Skeletal muscle satellite cell (primary cell): ENCODE measurements around the gene ASPSCR1.

ENCODE experiments used
- H3K27me3 ChIP-seq: 2 replicates; pipeline ENCODE4 v1.7.0; 2013; ENCODE audit warnings: low read length; ENCODE audit not compliant: control insufficient read depth, insufficient read depth
- H3K36me3 ChIP-seq: 2 replicates; pipeline ENCODE4 v1.7.0; 2013; ENCODE audit warnings: mild to moderate bottlenecking, control low read depth, low read length; ENCODE audit not compliant: insufficient read depth
- H3K4me1 ChIP-seq: 2 replicates; pipeline ENCODE4 v1.7.0; 2013; ENCODE audit warnings: low read length; ENCODE audit not compliant: control insufficient read depth, insufficient read depth
- H3K4me2 ChIP-seq: 2 replicates; pipeline ENCODE4 v1.7.0; 2013; ENCODE audit warnings: mild to moderate bottlenecking, low read length
- H3K4me3 ChIP-seq: 2 replicates; pipeline ENCODE4 v1.7.0; 2013; ENCODE audit warnings: low read length
- H3K9ac ChIP-seq: 2 replicates; pipeline ENCODE4 v1.7.0; 2013; ENCODE audit warnings: mild to moderate bottlenecking, low read depth, low read length, moderate library complexity
- H3K9me3 ChIP-seq: replicated peaks from 2 replicates; pipeline ENCODE4 v1.7.0; 2013; ENCODE audit warnings: mild to moderate bottlenecking, control low read depth, low read length

ASPSCR1 gene

DNA sequence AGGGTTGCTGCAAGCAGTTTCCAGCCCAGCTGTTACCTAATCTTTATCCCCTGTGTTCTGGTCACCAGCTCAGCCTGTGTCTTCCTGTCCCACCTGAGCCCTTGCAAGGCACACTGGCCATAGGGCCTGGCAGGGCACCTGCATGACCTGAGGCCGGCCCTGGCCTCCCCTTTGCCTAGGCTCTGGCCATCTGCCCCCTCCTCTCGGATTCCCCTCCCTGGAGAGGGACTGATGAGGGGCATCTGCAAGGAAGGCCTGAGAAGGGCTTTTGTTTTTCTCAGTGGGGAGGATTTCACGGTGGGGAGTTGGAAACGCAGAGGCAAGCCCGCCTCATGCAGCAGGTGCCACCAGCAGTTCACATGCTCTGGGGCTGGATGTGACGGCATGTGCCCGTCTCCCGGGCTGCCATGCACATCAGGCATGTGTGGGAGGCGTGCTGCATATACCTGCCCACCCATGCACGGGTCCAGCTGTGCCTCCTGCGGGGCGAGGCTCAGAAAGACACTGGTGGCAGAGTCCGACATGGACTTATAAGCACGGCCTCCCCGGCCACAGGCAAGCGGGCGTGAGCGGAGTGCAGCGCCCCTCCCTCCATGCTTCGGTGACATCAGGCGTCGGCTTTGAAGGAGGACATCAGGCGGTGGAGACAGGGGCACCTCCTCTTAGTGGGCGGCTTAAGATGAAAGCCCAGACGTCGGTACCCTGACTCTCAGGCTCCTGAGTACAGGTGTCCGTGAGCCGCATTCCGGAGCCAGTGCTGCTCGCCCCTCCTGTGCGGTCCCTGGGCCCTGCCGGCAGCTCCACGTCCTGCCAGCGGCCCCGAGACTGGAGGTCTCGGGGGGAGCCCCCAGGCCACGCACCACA is 16.5 kb downstream of the ASPSCR1 start:
- Histone ChIP-seq H3K27me3 (no peaks in the 10 kb centered on the region), H3K9me3 (no peaks in the 10 kb centered on the region), H3K4me3 (no peak overlapping the region), H3K4me2 (no peak overlapping the region), H3K4me1 (peaks cover 17% of the 10 kb centered on the region), H3K9ac (no peak overlapping the region), H3K36me3 (peaks cover 12% of the 10 kb centered on the region)

DNA sequence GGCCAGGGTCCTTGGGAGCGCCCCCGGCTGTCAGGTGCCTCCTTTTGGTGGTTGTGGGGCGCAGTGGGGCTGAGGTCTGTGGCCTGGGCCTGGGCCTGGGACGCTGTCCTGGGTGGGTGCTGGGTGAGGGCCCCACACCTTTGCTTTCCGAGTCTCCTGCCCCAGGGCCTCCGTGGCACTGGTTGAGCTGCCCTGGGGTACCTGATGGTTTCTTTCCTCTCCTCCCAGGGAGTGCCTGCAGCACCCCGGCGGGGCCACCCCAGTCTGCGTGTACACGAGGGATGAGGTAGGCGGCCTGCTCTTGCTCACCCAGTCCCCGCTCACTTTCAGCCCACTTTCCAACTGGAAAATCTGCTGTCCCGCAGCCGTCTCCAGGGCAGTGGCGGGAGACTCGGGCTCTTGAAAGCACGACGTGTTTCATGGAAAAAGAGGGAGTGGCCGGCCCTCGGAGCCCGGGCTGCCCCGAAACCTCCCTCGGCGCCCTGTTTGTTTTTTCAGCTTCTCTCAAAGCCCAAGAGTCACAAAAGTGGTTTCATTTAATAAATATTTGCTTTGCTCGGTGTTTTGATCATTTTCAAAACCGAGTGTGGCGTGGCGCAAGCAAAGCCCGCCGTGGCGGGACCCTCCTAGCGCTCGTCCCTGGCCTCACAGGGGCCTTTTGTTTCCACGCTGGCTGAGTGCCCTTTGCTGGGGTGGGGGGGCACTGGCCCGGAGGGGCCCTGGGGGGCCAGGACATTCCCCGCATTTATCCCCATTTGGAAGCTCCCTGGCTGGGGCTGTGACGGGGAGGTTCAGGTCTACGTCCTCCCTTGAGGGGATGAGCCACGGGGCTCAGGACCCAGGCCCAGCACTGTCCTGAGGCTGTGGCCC is 17.4 kb downstream of the ASPSCR1 start:
- H3K9me3 ChIP-seq = no peaks in the 10 kb centered on the region
- H3K4me1 ChIP-seq = peaks cover 17% of the 10 kb centered on the region
- no peaks in the 10 kb centered on the region for H3K27me3 ChIP-seq
- no peak overlapping the region for H3K4me2 ChIP-seq
- H3K9ac ChIP-seq = no peak overlapping the region
- H3K4me3 ChIP-seq = no peak overlapping the region
- peaks cover 12% of the 10 kb centered on the region for H3K36me3 ChIP-seq

DNA sequence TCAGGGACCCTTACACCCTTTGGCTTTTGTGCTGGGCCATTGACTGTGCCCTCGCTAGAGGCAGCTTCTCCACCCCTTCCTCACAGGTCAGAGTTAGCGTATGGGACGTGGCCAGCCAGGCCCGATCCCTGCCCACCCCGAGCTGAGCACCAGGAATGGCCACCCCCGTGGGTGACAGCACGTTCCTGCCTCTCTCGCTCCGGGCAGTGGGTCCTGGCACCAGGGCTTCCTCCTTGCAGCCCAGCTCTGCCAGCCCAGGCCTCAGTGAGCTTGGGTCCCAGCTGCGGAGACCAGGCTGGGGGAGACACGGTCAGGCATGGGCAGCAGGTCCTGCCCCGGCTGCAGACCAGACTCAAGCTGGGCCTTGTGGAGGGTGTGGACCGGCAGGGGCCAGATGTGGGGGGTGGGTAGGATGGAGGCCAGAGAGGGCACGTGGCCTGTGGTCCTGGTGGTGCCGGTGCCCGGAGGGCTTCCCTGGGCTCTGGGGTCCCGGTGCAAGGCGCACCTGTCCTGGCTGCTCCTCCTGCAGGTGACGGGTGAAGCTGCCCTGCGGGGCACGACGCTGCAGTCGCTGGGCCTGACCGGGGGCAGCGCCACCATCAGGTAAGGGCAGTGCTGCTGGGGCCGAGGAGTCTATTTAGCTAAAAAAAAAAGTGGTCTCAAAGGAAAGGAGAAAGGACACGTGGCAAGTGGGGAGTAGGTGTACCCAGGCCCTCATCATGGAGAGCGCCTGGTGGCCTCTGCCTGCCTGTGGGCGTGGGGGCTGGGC is 18.2 kb downstream of the ASPSCR1 start:
- Histone ChIP-seq H3K4me2 (no peak overlapping the region), H3K4me1 (peaks cover 17% of the 10 kb centered on the region), H3K4me3 (no peak overlapping the region), H3K27me3 (no peaks in the 10 kb centered on the region), H3K9ac (no peak overlapping the region), H3K36me3 (peaks cover 9% of the 10 kb centered on the region), H3K9me3 (no peaks in the 10 kb centered on the region)

- H3K9me3 ChIP-seq = no peaks in the 10 kb centered on the region
- H3K36me3 ChIP-seq = peaks cover 8% of the 10 kb centered on the region
- H3K4me1 ChIP-seq = peaks cover 18% of the 10 kb centered on the region
- no peaks in the 10 kb centered on the region for H3K27me3 ChIP-seq
- H3K4me3 ChIP-seq = no peak overlapping the region
- no peak overlapping the region for H3K9ac ChIP-seq
- no peak overlapping the region for H3K4me2 ChIP-seq
These were observed 18.9 kb downstream of the ASPSCR1 start for GRCh38 chr17:81996232-81996756.

- Histone ChIP-seq H3K4me3 (no peak overlapping the region), H3K36me3 (peaks cover 8% of the 10 kb centered on the region), H3K4me1 (peaks cover 13% of the 10 kb centered on the region), H3K9ac (no peak overlapping the region), H3K9me3 (no peaks in the 10 kb centered on the region), H3K27me3 (no peaks in the 10 kb centered on the region), H3K4me2 (no peak overlapping the region)
These were observed 19.5 kb downstream of the ASPSCR1 start for GRCh38 chr17:81996757-81997441.

- Histone ChIP-seq H3K4me2 (no peak overlapping the region), H3K36me3 (peaks cover 8% of the 10 kb centered on the region)
These were observed 20.8 kb downstream of the ASPSCR1 start for GRCh38 chr17:81998212-81998611.

GRCh38 chr17:81998691-81999438 is 21.4 kb downstream of the ASPSCR1 start:
- peaks cover 16% of the 10 kb centered on the region for H3K4me1 ChIP-seq
- H3K9ac ChIP-seq = no peak overlapping the region
- no peaks in the 10 kb centered on the region for H3K27me3 ChIP-seq
- no peak overlapping the region for H3K4me2 ChIP-seq
- no peak overlapping the region for H3K4me3 ChIP-seq
- H3K9me3 ChIP-seq = no peaks in the 10 kb centered on the region
- H3K36me3 ChIP-seq = peaks cover 8% of the 10 kb centered on the region

More at GRCh38 chr17:81998212-81998611, 20.8 kb downstream of the ASPSCR1 start:
- H3K27me3 ChIP-seq = no peaks in the 10 kb centered on the region
- peaks cover 10% of the 10 kb centered on the region for H3K4me1 ChIP-seq
- no peak overlapping the region for H3K9ac ChIP-seq
- H3K9me3 ChIP-seq = no peaks in the 10 kb centered on the region
- no peak overlapping the region for H3K4me3 ChIP-seq

GRCh38 chr17:81999587-81999975 is 22.2 kb downstream of the ASPSCR1 start:
- Histone ChIP-seq H3K36me3 (peaks cover 8% of the 10 kb centered on the region), H3K9me3 (no peaks in the 10 kb centered on the region), H3K4me3 (no peak overlapping the region), H3K4me1 (peaks cover 23% of the 10 kb centered on the region), H3K4me2 (no peak overlapping the region), H3K27me3 (no peaks in the 10 kb centered on the region), H3K9ac (no peak overlapping the region)

DNA sequence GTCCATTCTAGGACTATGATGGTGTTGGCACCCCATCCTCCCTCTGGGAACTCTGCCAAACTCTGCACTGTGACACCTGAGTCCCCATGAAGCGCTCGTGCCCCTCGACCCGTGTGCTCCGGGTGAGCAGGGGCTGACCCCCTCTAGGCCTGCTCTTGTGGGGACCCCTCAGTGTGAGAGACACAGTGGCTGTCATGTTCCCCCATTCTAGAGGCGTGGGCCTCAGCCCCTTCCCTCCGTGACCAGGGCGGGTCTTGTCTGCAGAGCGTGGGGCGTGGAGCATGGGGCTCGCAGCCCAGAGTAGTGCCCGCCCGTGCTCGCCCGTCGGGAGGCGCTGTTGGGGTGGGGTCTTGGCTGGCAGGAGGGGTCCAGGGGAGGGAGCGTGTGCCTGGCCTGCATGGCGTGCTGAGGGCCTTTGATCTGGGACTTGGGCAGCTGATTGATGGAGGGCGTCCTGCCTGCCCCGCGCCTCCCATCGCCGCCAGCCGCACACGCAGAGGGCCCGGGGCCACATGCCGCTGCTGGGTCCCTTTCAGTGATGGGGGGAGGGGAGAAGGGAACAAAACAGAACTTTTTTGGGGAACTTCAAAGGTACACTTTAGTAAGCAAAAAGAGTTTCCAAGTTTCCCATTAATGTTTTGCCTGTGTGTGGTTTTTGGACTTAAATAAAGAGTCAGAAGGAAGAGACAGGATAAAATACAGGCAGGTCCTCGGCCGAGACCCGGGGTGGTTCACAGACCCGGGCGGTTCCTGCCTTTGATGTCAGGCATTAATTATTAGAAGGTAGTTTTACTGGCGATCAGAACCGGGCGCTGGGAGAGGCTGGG is 22.8 kb downstream of the ASPSCR1 start:
- Histone ChIP-seq H3K4me2 (no peak overlapping the region), H3K9ac (no peak overlapping the region), H3K4me3 (no peak overlapping the region), H3K36me3 (peaks cover 8% of the 10 kb centered on the region), H3K4me1 (peaks cover 28% of the 10 kb centered on the region), H3K9me3 (no peaks in the 10 kb centered on the region), H3K27me3 (no peaks in the 10 kb centered on the region)
